Kidney (tissue), 22 donors: ENCODE data around the gene C11orf52. TPM values are rescaled to one million over a fixed set of nuclear protein-coding genes. Genes with fewer than 3 reads are reported as not detected.

Experiments used
- DNase-seq, 5 donors: peaks; one replicate each; pipeline ENCODE4 v3.0.0-alpha.2; 2013 to 2020
- FAIRE-seq: peaks from 2 replicates; lab custom pipeline; 2012; peaks lifted over from hg19 to GRCh38; lab: Jason Lieb, UNC
- H3K27ac ChIP-seq, 2 donors: one replicate each; pipeline ENCODE4 v1.7.0; 2013; ENCODE audit warnings: low read depth in 2 of 2, low read length in 2 of 2, inconsistent platforms in 1 of 2
- H3K27me3 ChIP-seq: one replicate; pipeline ENCODE4 v1.7.1; 2013; ENCODE audit warnings: low read length, inconsistent platforms; ENCODE audit not compliant: control insufficient read depth, insufficient read depth
- H3K36me3 ChIP-seq, 3 donors: one replicate each; pipeline versions ENCODE4 v1.7.0 to v1.7.1; 2013; ENCODE audit warnings: low read length in 3 of 3, control low read depth in 1 of 3, inconsistent platforms in 1 of 3; ENCODE audit not compliant: insufficient read depth in 3 of 3, control insufficient read depth in 2 of 3
- H3K4me1 ChIP-seq, 3 donors: one replicate each; pipeline versions ENCODE4 v1.7.0 to v1.7.1; 2013; ENCODE audit warnings: low read length in 3 of 3, inconsistent platforms in 1 of 3, low read depth in 1 of 3; ENCODE audit not compliant: control insufficient read depth in 2 of 3, insufficient read depth in 2 of 3
- H3K4me3 ChIP-seq, 3 donors: one replicate each; pipeline versions ENCODE4 v1.7.0 to v1.8.1; 2013; ENCODE audit warnings: low read length in 3 of 3, control low read depth in 1 of 3, inconsistent platforms in 1 of 3
- H3K9ac ChIP-seq, 3 donors: one replicate each; pipeline versions ENCODE4 v1.7.0 to v1.7.1; 2013; ENCODE audit warnings: low read length in 3 of 3, control low read depth in 1 of 3, inconsistent platforms in 1 of 3
- H3K9me3 ChIP-seq, 3 donors: one replicate each; pipeline versions ENCODE4 v1.7.0 to v1.7.1; 2013; ENCODE audit warnings: low read length in 3 of 3, control low read depth in 1 of 3, inconsistent platforms in 1 of 3; ENCODE audit not compliant: control insufficient read depth in 2 of 3, insufficient read depth in 1 of 3
- CTCF ChIP-seq: IDR thresholded peaks from 3 replicates; pipeline ENCODE4 v1.5.1; 2012; ENCODE audit warnings: mild to moderate bottlenecking, moderate library complexity, borderline replicate concordance; ENCODE audit not compliant: insufficient read depth; ENCODE audit errors: extremely low read depth
- intact Hi-C: fragments of 100-400 bp; cut with DNase I; formaldehyde crosslinking; loops from one replicate; pipeline ENCODE4 v1.11.1; 2022
- long read RNA-seq, 10 donors: library from polyadenylated mRNA in 1 of 10; unstranded in 1 of 10; transcript quantifications; one replicate each; pipeline ENCODE4 v2.0.0 and lab custom pipeline, GENCODE V29; 2021 to 2026
- polyA plus RNA-seq: library from polyadenylated mRNA; stranded (reverse); fragments of 350-450 nt; fragmentation: Illumina TruSeq; extraction: RNeasy Lipid Tissue Mini Kit (QIAGEN cat#74804); gene quantifications from one replicate; pipeline ENCODE4 v1.2.3, GENCODE V29; 2014; ENCODE audit warnings: low read depth, low replicate concordance; ENCODE audit not compliant: insufficient read depth
- total RNA-seq: library from RNA; stranded (reverse); fragmentation: NEBNext Ultra II Directional; extraction: Animal tissue kit (Norgen Biotek cat#: 25700); gene quantifications from one replicate; pipeline ENCODE4 v1.2.1, GENCODE V29; 2021
- donor health status: control.
- donor health status: control.
- donor health status: control.
- donor health status: control.
- donor health status: control.
- donor health status: DM: yes; HTN: yes; CAD: no.
- donor health status: Normal renal cell carcinoma (clear cell type).

C11orf52 gene
- total RNA-seq, result 27.8 TPM
- polyA plus RNA-seq, result 103 TPM
- long read RNA-seq, donor 1, result 0 reads
- long read RNA-seq, donor 2, partial matches to known transcripts, result 0 of 4 reads
- long read RNA-seq, donor 2, other reads (novel, unspliced or antisense), result 0 of 4 reads
- long read RNA-seq, donor 3, transcript C11orf52-201 (4 exons, 1,141 nt), result major isoform, 10 of 10 reads
- long read RNA-seq, donor 3, partial matches to known transcripts, result 0 of 10 reads
- long read RNA-seq, donor 3, other reads (novel, unspliced or antisense), result 0 of 10 reads
- long read RNA-seq, donor 4, transcript C11orf52-201 (4 exons, 1,141 nt), result major isoform, 5 of 5 reads
- long read RNA-seq, donor 4, partial matches to known transcripts, result 0 of 5 reads
- long read RNA-seq, donor 4, other reads (novel, unspliced or antisense), result 0 of 5 reads
- long read RNA-seq, donor 5, partial matches to known transcripts, result 0 of 4 reads
- long read RNA-seq, donor 5, other reads (novel, unspliced or antisense), result 0 of 4 reads
- long read RNA-seq, donor 6, transcript C11orf52-201 (4 exons, 1,141 nt), result major isoform, 14 of 14 reads
- long read RNA-seq, donor 6, partial matches to known transcripts, result 0 of 14 reads
- long read RNA-seq, donor 6, other reads (novel, unspliced or antisense), result 0 of 14 reads
- long read RNA-seq, donor 7, transcript C11orf52-201 (4 exons, 1,141 nt), result major isoform, 18 of 19 reads
- long read RNA-seq, donor 7, partial matches to known transcripts, result 0 of 19 reads
- long read RNA-seq, donor 7, other reads (novel, unspliced or antisense), result 0 of 19 reads
- long read RNA-seq, donor 8, partial matches to known transcripts, result 0 of 2 reads
- long read RNA-seq, donor 8, other reads (novel, unspliced or antisense), result 0 of 2 reads
- long read RNA-seq, donor 9, partial matches to known transcripts, result 0 of 2 reads
- long read RNA-seq, donor 9, other reads (novel, unspliced or antisense), result 0 of 2 reads
- long read RNA-seq, donor 10, partial matches to known transcripts, result 0 of 2 reads
- long read RNA-seq, donor 10, other reads (novel, unspliced or antisense), result 0 of 2 reads

GRCh38 chr11:111918390-111919256 lies at the start of gene C11orf52:
Gene C11orf52, plus strand, starts transcription at chr11:111918913. Its CDS starts 60 bp downstream, at chr11:111918973.
- H3K27me3 ChIP-seq, result no peaks in the 10 kb centered on the region
- FAIRE-seq (no peak), DNase-seq (peak; percentile 90 to 97 (median 92))
- H3K36me3 ChIP-seq, result no peaks in the 10 kb centered on the region
- peaks cover 0 to 28% (median 5%) of the 10 kb centered on the region in 3 donors for H3K4me1 ChIP-seq
- intact Hi-C loops, result no loop called here
- H3K9me3 ChIP-seq, result no peaks in the 10 kb centered on the region
- H3K4me3 ChIP-seq, result peak within 1 kb of the TSS; percentile 38 to 76 (median 66)
- no peak for TF ChIP-seq CTCF
- peak within 1 kb of the TSS in 1 of 3 donors; percentile 78 for H3K9ac ChIP-seq
- peak within 1 kb of the TSS; percentile 92 to 93 for H3K27ac ChIP-seq

GRCh38 chr11:111870113-111870512 lies 48.6 kb upstream of the C11orf52 start:
- Histone ChIP-seq H3K27me3 (no peaks in the 10 kb centered on the region), H3K4me1 (peaks cover 0 to 4% (median 2%) of the 10 kb centered on the region in 3 donors), H3K27ac (no peak overlapping the region), H3K9ac (no peak overlapping the region), H3K36me3 (peaks cover 7 to 13% (median 11%) of the 10 kb centered on the region in 3 donors), H3K9me3 (no peaks in the 10 kb centered on the region), H3K4me3 (no peak overlapping the region)
- intact Hi-C loops, result no loop called here
- no peak for TF ChIP-seq CTCF
- DNase-seq (no peak), FAIRE-seq (no peak)

GRCh38 chr11:111870522-111870885 lies 48.2 kb upstream of the C11orf52 start:
- DNase-seq (no peak), FAIRE-seq (no peak)
- Histone ChIP-seq H3K9me3 (no peaks in the 10 kb centered on the region), H3K27me3 (no peaks in the 10 kb centered on the region), H3K27ac (peak overlapping the region in 1 of 2 donors; percentile 81), H3K4me1 (peaks cover 0 to 4% (median 2%) of the 10 kb centered on the region in 3 donors), H3K4me3 (peak overlapping the region; percentile 79 to 92 (median 83)), H3K36me3 (peaks cover 9 to 12% (median 9%) of the 10 kb centered on the region in 3 donors), H3K9ac (peak overlapping the region in 2 of 3 donors; percentile 77 to 90)
- TF ChIP-seq CTCF, result no peak
- intact Hi-C loops, result no loop called here
